Esophagus mucosa (tissue), 1 donor: ENCODE data around the gene MIGA1. TPM values are rescaled to one million over a fixed set of nuclear protein-coding genes. Genes with fewer than 3 reads are reported as not detected.
"Not testable (repeated sequence)": the region's sequence is repeated elsewhere in the genome, so short reads cannot be mapped to it uniquely, and the experiment has no call there.

Source experiments
- ATAC-seq: fragments of 200-7000 bp; cut with Tn5 transposase; one replicate; pipeline ENCODE4 v1.9.1; 2020
- total RNA-seq: library from RNA; stranded (reverse); gene quantifications from one replicate; pipeline ENCODE4 v1.2.4, GENCODE V29; 2023
- donor health status: DM: yes; HTN: yes; CAD: no.

MIGA1 gene
- total RNA-seq, 1 donor from 2014 or later, result 6.9 TPM

DNA sequence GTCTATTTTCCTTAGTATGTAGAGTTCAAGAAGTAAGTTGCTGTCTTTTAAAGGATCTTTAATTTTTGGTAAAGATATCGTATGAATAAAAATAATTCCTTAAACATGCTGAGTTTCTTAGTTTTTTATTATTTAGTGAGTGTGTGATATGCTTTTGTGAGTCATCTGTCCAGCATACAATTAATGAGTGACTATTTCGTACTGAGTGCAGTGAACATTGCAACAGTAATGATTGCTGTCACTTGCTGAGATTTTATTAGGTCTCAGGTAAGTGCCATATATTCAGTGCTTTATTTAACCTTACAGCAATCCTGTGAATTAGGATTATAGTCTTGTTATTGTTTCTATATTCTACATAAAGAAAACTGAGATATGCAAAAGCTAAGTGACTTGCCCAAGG, 22.6 kb downstream of the MIGA1 start:
- ATAC-seq, result no peak

DNA sequence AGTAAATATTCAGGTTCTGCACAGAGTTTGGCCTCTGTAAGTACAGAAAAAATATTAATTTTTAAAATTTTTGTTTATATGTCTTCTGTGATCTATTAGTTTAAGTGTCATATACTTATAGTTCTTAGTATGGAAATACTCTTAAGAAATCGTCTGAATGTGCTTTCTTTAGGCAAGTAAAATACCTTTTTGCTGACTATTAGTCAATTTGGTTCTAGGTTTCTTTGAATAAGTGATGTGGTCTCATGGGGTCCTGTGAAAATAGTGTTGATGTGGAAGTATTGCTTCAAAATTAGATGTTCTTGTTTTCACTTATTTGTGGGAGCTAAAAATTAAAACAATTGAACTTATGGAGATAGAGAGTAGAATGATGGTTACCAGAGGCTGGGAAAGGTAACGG, 23.9 kb downstream of the MIGA1 start:
- no peak for ATAC-seq

DNA sequence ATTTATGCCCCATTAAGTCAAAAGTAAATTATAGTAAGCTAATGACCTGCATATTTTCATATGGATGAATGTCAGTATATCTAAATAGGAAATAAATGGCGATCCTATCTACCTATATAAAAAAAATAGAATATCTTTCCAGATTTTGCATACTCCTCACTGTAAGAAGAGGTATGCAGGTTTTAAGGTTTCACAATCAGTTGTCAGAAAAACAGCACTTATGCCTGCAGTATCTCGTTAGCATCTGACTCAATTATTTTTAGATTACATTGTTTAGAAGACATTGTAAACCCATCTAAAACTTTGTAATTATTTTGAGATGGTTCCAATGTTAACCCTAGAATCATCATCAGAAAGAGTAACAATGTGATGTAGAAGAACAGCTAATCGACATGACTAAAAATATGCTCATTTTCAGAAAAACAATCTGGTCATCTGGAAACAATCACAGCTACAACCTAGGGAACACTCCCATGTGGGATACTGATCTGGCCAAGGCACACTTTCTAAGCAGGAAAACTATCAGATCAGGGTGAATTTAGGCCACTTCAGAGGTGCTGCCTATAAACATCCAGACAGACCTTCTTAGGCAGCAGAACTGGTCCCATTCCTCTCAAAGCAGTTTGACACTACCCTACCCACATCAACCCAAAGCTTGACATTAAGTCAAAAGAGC, 30.5 kb downstream of the MIGA1 start:
- not testable (repeated sequence) for ATAC-seq

DNA sequence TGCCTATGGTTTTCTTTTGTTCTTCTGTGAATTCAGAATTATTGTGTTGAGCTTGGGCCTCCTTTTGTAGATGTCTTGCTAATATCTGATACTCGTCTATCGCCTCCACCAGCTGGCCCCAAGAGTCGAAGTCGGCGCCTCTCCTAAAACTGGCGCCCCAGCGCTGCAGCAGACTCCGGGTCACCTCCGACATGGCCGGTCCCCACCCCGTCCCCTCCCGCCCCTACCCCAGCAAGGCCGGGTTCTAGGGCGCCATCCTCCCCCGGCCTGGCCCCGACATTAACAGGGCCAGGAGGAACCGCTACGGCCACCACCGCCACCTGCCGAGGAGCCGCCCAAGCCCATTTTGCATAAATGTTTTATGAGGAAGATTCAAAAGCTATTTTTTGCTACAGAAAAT, 32.1 kb downstream of the MIGA1 start:
- peak; percentile 43 for ATAC-seq

DNA sequence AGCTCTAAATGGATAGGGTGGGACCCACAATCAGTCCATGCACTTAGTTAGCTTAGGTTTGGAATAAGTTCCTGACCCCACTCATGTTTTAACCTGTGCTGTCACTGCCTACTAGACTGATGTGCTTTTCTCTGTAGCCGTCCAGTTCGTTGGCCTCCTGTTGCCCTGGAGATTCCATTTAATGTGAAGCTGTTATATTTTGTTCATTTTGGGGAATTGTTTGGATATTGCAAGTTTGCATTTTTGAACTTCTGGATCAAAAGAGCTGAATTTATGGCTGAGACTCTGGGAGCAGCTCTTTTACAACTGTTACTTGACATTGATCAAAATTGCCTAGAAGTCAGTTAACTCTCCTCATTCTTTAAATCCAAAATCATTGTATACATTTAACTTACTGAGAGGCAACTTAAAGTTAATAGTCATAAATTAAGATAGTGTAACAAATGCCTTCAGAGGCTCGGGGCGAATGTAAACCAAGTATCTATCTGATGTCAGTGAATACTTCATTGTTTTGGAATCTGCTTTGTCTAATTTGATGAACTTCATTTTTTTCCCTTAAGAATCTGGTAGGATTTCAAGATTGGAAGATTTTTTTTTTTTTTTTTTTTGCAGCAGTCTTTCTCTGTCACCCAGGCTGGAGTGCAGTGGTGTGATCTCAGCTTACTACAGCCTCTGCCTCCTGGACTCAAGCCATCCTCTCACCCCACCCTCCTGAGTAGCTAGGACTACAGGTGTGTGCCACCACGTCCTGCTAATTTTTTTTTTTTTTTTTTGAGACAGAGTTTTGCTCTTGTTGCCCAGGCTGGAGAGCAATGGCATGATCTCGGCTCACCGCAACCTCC, 38.1 kb downstream of the MIGA1 start:
- ATAC-seq, result no peak

DNA sequence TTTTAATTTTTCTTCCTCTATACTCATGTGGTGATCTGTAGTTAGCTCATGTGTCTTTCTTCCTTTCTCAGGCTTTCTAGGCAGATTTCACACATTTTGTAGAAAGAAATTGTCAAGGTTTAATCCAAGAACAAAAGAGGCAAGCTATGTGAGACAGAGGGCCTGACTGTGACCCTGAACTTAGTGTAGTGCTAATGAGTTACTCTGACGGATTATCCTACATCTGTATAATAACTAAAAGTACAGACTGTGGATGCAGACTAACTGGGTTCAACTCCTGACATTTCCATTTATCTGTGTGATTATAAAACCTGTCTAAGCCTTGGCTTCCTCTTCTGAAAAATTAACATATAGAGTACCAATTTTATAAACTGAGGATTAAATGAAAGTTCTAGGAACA, 40.7 kb downstream of the MIGA1 start:
- no peak for ATAC-seq

DNA sequence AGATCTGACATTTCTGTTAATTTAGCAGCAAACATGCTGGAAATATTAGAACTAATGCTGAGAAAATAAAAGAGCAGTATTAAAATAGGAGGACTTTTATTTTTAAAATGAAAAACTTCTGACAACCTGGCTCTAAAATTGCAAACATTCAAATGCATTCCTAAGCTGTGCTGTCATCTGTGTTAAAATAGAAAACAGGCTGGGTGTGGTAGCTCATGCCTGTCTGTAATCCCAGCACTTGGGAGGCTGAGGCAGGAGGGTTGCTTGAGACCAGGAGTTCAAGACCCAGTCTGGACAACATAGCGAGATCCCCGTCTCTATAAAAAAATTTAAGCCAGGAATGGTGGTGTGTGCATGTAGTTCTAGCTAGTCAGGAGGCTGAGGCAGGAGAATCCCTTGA, 44.6 kb downstream of the MIGA1 start:
- ATAC-seq, result no peak

DNA sequence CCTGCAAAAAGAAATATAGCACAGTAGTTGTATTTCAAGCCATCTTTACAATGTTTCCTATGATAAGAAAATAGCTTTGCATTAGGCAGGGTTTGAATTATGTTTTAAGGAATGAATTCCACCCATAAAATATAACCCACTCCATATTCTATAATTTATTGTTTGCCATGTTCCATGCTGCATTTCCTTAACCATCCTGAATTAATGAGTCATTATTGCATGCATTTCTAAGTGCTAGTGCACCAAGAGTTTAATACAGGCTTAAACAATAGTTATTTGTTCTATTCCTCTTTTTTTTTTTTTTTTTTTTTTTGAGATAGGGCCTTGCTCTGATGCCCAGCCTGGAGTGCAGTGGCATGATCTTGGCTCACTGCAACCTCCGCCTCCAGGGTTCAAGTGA, 45.2 kb downstream of the MIGA1 start:
- ATAC-seq, result no peak

DNA sequence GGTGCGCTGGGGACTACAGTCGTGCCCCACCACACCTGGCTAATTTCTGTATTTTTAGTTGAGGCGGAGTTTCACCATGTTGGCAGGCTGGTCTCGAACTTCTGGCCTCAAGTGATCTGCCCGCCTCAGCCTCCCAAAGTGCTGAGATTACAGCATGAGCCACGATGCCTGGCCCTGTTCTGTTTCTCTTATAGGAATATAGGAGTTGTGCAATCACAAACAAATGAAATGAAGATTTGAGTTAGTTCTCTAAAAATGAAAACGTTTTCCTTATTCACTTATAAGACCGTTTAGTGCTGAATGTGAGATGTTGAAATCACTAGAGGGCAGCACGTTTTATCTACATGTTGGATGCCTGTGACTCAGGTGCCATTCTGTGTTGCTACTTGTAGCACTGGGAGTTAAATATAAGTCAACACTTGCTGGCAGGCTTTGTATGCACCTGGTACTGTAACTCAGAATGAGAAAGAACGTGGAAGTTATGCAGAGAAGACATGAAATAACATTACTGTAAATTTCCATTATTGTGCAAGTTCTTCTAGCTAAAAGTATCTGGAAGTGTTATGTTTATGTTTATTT, 45.8 kb downstream of the MIGA1 start:
- ATAC-seq, result peak; percentile 99

DNA sequence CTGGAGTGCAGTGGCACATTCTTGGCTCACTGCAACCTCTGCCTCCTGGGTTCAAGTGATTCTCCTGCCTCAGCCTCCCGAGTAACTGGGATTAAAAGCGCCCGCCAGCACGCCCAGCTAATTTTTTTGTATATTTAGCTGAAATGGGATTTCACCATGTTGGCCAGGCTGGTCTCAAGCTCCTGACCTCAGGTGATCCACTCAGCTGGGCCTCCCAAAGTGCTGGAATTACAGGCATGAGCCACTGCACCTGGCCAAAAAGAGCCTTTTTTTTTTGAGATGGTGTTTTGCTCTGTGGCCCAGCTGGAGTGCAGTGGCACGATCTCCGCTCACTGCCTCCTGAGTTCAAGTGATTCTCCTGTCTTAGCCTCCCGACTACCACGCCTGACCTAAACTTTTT, 47.4 kb downstream of the MIGA1 start:
- not testable (repeated sequence) for ATAC-seq

DNA sequence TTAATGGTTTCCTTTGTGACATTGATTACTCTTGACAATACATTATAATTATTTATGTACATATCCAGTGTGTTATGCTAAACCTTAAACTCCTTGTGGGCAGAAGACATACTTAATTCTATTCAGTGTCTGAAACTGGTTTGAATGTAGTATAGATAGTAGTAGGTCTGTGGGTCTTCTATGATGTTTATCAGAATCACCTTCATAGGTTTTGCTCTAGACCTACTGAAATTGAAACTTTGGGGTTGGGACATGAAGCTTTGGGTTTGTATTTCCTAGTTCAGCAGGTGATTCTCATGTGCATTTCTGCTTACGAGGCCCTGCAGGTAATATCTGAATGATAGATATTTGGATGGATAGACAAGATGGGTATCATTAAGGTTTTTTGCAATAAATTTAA, 48.6 kb downstream of the MIGA1 start:
- ATAC-seq, result no peak

DNA sequence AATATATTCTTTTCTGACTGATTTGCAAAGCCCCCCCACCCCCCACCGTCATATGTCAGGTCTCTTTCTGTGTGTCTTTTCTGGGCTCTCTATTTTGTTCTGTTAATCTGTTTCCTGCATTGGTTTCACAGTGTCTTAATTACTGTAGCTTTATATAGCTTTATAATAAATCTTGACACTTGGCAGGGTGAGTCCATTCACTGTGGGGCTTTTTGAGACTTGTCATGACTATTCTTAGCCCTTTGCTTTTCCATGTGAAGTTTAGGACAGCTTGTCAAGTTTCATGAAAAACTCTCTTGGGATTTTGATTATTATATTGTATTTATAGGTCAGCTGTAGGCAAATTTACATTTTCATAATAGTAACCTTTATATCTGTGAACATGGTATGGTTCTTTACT, 50.4 kb downstream of the MIGA1 start:
- no peak for ATAC-seq

DNA sequence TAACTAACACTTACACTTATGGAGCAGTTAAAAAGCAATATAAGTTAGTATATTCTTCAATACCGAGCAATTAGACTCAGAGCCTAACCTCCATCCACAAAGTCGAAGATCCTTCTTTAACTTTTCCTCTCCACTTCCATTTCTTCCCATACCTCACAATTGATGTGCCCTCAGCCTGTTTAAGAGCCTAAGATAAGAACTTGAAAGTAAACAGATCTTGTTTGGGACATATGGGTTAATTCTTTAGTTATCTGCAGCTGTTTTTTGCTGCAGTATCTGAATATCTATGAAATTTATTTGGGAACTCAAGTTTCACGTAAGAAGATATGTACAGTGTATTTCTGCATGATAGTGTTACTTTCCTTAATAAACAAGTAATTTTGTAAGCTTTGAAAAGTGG, 51.5 kb downstream of the MIGA1 start:
- ATAC-seq, result no peak

DNA sequence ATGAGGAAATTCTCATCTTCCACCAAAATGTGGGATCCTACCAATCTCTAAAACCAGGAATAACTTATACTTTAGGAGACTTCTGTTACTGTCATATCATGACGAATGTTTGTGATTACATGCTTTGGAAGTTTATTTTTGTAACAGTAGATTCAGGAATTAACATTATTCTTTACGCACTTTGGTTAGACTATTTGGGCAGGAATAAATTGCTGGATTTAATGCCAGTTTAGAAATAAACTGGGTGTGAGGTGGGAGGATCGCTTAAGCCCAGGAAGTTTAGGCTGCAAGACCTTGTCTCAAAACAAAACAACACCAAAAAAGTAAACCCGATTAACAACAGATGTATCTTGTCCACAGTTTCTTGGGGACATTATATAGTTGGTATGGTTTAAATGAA, 52.1 kb downstream of the MIGA1 start:
- no peak for ATAC-seq

DNA sequence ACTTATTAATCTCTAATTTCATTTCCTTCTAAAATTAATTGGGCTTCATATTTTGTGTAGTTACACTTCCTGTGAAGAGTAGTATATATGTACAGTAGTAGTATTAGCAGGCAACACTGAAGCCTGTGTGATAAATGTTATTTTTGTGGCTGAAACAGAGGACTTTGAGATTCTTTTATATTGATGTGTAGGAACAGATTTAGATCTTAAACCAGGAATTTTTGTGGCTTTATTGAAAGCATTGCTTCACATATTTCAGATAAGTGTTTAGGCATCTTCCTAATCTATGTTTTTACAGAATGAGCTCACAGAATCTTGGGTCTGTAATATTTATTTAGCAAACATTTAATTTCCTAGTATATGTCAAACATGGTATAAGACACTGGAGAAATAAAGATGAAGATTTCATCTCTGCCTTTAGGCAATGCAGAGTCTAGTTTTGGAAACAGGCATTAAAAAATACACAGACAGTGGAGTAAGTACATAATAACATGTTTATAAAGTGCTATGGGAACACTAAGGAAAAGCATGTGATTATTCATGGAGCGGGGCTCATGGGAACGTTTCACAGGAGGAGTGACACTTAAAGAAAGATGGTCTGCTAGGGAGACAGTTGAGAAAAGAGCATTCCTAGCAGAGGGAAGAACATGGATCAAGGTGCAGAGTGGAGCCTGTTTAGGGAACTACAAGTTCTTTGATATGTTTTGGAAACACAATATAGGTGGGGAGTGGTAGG, 52.7 kb downstream of the MIGA1 start:
- ATAC-seq, result no peak

DNA sequence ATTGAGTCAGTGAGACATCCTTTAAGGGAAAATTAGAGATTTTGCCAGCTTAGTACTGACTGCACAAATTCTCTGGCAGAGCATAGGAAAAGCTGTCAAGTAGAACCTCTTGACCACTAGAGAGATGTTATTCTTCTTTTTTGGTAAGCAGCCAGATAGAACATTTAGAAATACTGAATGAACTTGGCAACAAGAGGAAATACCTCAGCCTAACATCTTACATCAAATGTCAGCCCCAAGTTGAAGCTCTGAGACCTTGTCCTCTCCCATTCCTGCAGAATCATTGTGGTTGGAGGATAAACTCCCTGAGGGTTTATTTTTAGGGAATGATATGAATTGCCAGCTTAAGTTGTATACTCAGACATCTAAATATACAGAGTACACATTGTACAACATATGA, 53.5 kb downstream of the MIGA1 start:
- ATAC-seq, result peak; percentile 17

DNA sequence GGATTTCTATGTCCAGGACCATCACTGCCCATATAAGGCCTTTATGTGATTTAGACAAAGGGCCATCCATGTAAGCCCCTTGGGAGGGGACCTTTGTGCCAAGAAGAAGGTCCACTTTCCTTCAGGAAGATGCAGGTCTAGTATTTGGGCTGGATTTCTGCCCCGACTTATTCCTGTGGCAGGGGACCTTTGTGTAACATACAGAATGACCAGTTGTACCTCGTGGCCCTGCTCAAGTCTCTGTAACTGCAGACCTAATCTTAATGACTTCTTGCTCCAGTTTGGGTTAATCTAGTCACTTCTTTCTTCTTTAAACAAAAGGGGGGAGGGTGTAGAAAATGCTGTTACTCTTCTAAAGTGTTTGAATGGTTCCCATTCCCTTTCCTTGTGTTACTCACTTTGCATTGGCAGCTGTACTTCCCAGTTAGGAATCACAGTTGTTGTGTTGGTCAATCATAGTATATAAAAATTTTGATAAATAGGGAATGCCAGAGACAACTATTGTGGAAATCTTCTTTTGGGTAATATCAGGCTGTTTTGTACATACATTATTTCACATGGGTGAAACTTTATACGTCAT, 54.2 kb downstream of the MIGA1 start:
- no peak for ATAC-seq

DNA sequence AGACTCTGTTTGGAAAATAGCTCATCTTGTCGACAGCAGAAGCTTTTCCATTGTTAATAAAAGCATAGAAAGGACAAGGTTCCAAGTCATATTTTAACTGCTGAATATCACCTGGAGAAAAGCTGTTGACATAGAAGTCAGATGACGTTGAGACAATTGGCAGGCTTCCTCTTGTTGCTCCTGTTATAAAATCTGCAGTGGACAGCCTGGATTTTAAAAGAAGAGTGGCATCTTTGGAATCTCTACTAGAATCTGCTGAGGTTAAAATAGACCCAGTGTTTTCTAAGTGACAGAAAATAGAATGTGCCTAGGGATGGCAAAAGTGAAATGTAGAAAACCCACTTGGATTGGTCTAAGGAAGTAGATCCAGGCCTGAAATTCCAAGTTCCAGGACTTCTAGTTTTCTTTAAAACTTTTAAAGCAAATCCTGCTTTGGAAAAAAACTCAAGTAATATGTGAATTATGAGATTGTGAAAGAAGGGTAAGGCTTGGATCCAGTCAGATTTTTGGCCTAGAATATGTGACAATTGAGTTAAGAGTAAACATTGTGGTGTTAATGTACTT, 55.4 kb downstream of the MIGA1 start:
- no peak for ATAC-seq

DNA sequence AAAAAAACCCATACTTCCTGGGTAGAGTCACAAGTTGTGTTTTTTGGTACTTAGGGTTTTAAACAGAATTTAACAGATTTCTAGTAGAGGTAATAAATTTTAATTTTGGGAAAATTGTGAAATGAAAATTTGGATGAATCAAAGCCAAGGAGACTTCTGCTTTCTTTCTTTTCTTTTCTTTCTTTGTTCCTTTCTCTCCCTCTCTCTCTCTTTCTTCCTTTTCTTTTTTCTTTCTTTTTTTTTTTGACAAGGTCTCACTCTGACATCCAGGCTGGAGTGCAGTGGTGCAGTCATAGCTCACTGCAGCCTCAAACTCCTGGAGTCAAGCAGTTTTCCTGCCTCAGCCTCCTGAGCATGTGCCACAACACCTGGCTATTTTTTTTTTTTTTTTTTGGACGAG, 62.1 kb downstream of the MIGA1 start:
- ATAC-seq, result no peak

DNA sequence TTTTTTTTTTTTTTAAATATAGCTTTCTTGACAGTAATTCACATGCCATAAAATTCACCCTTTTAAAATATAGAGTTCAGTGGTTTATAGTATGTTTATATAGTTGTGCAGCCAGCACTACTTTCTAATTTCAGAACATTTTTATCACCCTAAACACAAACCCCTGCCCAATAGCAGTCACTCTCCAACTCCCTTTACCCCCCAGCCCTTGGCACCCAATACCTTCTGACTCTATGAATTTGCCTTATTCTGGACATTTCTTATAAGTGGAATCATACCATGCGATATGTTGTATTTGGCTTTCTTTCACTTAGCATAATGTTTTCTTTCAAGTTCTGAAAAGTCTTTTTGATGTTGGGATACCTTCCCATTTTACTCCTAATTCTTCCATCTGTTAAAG, 66.5 kb downstream of the MIGA1 start:
- no peak for ATAC-seq

DNA sequence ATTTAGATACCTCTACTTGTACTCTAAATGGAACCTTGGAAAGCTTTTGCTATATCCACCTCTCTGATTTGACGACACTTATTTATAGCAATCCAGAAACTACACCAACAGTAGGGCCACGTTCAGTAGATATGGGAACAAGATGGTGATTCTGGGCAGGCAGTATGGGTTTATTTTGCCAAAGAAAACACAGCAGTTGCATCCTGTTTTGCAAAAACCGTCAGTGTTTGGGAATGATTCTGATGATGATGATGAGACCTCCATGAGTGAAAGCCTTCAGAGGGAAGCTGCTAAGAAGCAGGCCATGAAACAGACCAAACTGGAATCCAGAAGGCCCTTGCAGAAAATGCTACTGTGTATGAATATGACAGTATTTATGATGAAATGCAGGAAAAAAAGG, 67.5 kb downstream of the MIGA1 start:
- no peak for ATAC-seq

DNA sequence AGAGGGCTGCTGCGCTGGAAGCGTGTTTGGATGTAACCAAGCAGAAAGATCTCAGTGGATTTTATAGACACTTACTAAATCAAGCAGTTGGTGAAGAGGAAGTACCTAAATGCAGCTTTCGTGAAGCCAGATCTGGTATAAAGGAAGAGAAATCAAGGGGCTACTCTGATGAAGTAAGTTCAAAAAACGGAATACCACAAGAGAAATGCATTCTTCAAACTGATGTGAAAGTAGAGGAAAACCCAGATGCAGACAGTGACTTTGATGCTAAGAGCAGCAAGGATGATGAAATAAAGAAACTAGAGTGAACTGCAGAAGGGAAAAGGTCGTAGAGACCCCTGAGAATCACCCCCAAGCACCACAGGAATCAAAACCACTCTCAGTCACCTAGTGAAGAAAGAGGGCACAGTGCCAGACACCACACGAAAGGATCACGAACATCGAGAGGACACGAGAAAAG, 68.2 kb downstream of the MIGA1 start:
- ATAC-seq, result no peak
